HS-27A (cell line): ENCODE data around the gene BAHCC1.

Experiments
- DNase-seq: peaks from one replicate; pipeline ENCODE4 v3.0.0-alpha.2; 2012; ENCODE audit warnings: low read depth, missing footprints

Gene BAHCC1

GRCh38 chr17:81480140-81481072 is 85.1 kb downstream of the BAHCC1 start:
- DNase-seq = no peak

- no peak for DNase-seq
Measured at GRCh38 chr17:81481073-81481799, 86.0 kb downstream of the BAHCC1 start.

GRCh38 chr17:81481815-81482505 is 86.7 kb downstream of the BAHCC1 start:
- no peak for DNase-seq

- no peak for DNase-seq
Measured at GRCh38 chr17:81482673-81483072, 87.4 kb downstream of the BAHCC1 start.

- no peak for DNase-seq
Measured at GRCh38 chr17:81483085-81483861, 88.0 kb downstream of the BAHCC1 start.

- no peak for DNase-seq
Measured at GRCh38 chr17:81483862-81484194, 88.6 kb downstream of the BAHCC1 start.

- DNase-seq = no peak
Measured at GRCh38 chr17:81484195-81484979, 89.1 kb downstream of the BAHCC1 start.

GRCh38 chr17:81486199-81486810 is 91.0 kb downstream of the BAHCC1 start:
- no peak for DNase-seq

GRCh38 chr17:81487089-81487486 is 91.8 kb downstream of the BAHCC1 start:
- DNase-seq = no peak

GRCh38 chr17:81487487-81488275 is 92.4 kb downstream of the BAHCC1 start:
- DNase-seq = no peak

GRCh38 chr17:81488276-81488860 is 93.1 kb downstream of the BAHCC1 start:
- no peak for DNase-seq

GRCh38 chr17:81489012-81489997 is 94.0 kb downstream of the BAHCC1 start:
- DNase-seq = no peak

- DNase-seq = no peak
Measured at GRCh38 chr17:81489998-81490992, 95.0 kb downstream of the BAHCC1 start.

- no peak for DNase-seq
Measured at GRCh38 chr17:81491181-81491581, 95.9 kb downstream of the BAHCC1 start.

- no peak for DNase-seq
Measured at GRCh38 chr17:81491761-81492160, 96.5 kb downstream of the BAHCC1 start.

- DNase-seq = no peak
Measured at GRCh38 chr17:81492202-81492601, 96.9 kb downstream of the BAHCC1 start.

GRCh38 chr17:81492706-81493105 is 97.4 kb downstream of the BAHCC1 start:
- DNase-seq = no peak
